Measurements from ENCODE around the gene PINK1.

Gene PINK1

GRCh38 chr1:20684651-20685050 is 51.4 kb downstream of the PINK1 start:
- H3K27ac ChIP-seq (ENCODE audit: low read length), result no peak overlapping the region
- H3K9ac ChIP-seq (ENCODE audit: low read length), result no peak overlapping the region
- H3K27me3 ChIP-seq (ENCODE audit: low read depth, low read length), result 0 out of 2 replicates have a peak, but pooled peaks cover 1% of the 10 kb centered on the region
- H3K79me2 ChIP-seq (ENCODE audit: low read length), result no peaks in the 10 kb centered on the region
- no peak overlapping the region for H3K4me2 ChIP-seq (ENCODE audit: low read length)
- no peaks in the 10 kb centered on the region for H4K20me1 ChIP-seq (ENCODE audit: insufficient read depth, low read length)
- no peak overlapping the region for H2AFZ ChIP-seq (ENCODE audit: low read depth, low read length)
- H3K4me1 ChIP-seq (ENCODE audit: low read length), result no peaks in the 10 kb centered on the region
- TF ChIP-seq CTCF (IDR thresholded peaks at IDR 0.05; ENCODE audit: low read depth, low read length) (no peak), EZH2phosphoT487 (IDR thresholded peaks at IDR 0.05; ENCODE audit: low read depth) (no peak)
- no peaks in the 10 kb centered on the region for H3K36me3 ChIP-seq (replicated peaks; ENCODE audit: low read depth, low read length)
- H3K4me3 ChIP-seq (ENCODE audit: low read length), result no peak overlapping the region
- H3K9me3 ChIP-seq (ENCODE audit: insufficient read depth, low read length), result no peaks in the 10 kb centered on the region

DNA sequence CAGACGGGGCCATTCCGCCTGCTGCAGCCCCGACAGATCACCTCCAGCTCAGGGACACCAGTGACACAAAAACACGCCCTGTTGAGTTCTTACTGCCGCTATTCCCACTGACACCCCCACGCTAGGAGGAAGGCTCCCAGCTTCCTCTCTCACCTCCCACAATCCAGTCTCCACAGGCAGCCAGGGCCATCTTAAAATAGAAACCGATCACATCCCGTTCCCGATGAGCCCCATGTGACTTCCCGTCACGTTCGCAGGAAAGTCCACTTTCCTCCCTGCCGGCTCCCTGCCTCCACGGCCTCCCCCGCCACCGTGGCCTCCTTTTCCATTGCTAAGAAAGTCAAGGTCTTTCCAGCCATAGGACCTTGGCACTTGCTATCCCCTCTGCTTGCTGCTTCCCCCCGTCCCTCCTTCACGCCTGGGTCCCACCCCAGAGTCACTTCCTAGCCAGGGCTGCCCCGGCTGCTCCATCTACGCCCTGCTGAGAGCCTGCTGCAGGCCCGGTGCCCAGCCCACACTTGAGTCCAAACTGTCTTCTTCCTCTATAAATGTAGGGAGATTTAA is 51.9 kb downstream of the PINK1 start:
- H2AFZ ChIP-seq (ENCODE audit: low read depth, low read length), result no peak overlapping the region
- H3K27me3 ChIP-seq (ENCODE audit: low read depth, low read length), result no peaks in the 10 kb centered on the region
- no peaks in the 10 kb centered on the region for H3K4me1 ChIP-seq (ENCODE audit: low read length)
- H3K79me2 ChIP-seq (ENCODE audit: low read length), result no peaks in the 10 kb centered on the region
- H3K4me2 ChIP-seq (ENCODE audit: low read length), result no peak overlapping the region
- no peak overlapping the region for H3K4me3 ChIP-seq (ENCODE audit: low read length)
- no peaks in the 10 kb centered on the region for H3K36me3 ChIP-seq (replicated peaks; ENCODE audit: low read depth, low read length)
- no peak for TF ChIP-seq CTCF (IDR thresholded peaks at IDR 0.05; ENCODE audit: low read depth, low read length)
- no peak for TF ChIP-seq EZH2phosphoT487 (IDR thresholded peaks at IDR 0.05; ENCODE audit: low read depth)
- H3K9ac ChIP-seq (ENCODE audit: low read length), result no peak overlapping the region
- H4K20me1 ChIP-seq (ENCODE audit: insufficient read depth, low read length), result no peaks in the 10 kb centered on the region
- H3K27ac ChIP-seq (ENCODE audit: low read length), result no peak overlapping the region
- no peaks in the 10 kb centered on the region for H3K9me3 ChIP-seq (ENCODE audit: insufficient read depth, low read length)

DNA sequence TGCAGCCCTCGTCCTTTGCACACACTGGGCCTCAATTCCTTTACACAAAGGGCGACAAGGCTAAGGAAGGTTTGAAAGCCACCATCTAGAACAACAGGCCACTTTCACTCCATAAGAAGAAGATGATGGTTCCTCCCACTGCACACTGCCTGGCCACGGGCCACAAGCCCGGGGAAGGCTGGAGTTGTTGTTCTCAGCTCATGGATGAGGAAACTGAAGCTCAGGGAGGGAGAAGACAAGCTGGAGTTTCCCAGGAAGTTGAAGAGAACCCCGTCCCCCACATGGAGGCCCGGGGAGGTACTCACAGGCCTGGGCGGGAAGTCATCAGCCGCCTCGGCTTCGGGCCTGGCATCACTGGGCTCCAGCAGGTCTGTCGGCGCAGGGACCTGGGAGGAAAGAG is 52.5 kb downstream of the PINK1 start:
- Histone ChIP-seq H4K20me1 (ENCODE audit: insufficient read depth, low read length) (no peaks in the 10 kb centered on the region), H3K36me3 (replicated peaks; ENCODE audit: low read depth, low read length) (no peaks in the 10 kb centered on the region), H3K9me3 (ENCODE audit: insufficient read depth, low read length) (no peaks in the 10 kb centered on the region), H3K27ac (ENCODE audit: low read length) (no peak overlapping the region), H3K4me1 (ENCODE audit: low read length) (no peaks in the 10 kb centered on the region), H3K9ac (ENCODE audit: low read length) (no peak overlapping the region), H3K27me3 (ENCODE audit: low read depth, low read length) (no peaks in the 10 kb centered on the region), H3K79me2 (ENCODE audit: low read length) (no peaks in the 10 kb centered on the region), H3K4me2 (ENCODE audit: low read length) (no peak overlapping the region), H2AFZ (ENCODE audit: low read depth, low read length) (no peak overlapping the region), H3K4me3 (ENCODE audit: low read length) (no peak overlapping the region)
- TF ChIP-seq EZH2phosphoT487 (IDR thresholded peaks at IDR 0.05; ENCODE audit: low read depth) (no peak), CTCF (IDR thresholded peaks at IDR 0.05; ENCODE audit: low read depth, low read length) (no peak)

- H3K4me1 ChIP-seq (ENCODE audit: low read length), result no peaks in the 10 kb centered on the region
- no peak overlapping the region for H3K9ac ChIP-seq (ENCODE audit: low read length)
- H3K4me3 ChIP-seq (ENCODE audit: low read length), result no peak overlapping the region
- no peak overlapping the region for H3K27ac ChIP-seq (ENCODE audit: low read length)
- no peaks in the 10 kb centered on the region for H3K79me2 ChIP-seq (ENCODE audit: low read length)
- H4K20me1 ChIP-seq (ENCODE audit: insufficient read depth, low read length), result no peaks in the 10 kb centered on the region
- H3K9me3 ChIP-seq (ENCODE audit: insufficient read depth, low read length), result no peaks in the 10 kb centered on the region
- no peak overlapping the region for H2AFZ ChIP-seq (ENCODE audit: low read depth, low read length)
- H3K27me3 ChIP-seq (ENCODE audit: low read depth, low read length), result no peaks in the 10 kb centered on the region
- no peak overlapping the region for H3K4me2 ChIP-seq (ENCODE audit: low read length)
- TF ChIP-seq CTCF (IDR thresholded peaks at IDR 0.05; ENCODE audit: low read depth, low read length), result no peak
- TF ChIP-seq EZH2phosphoT487 (IDR thresholded peaks at IDR 0.05; ENCODE audit: low read depth), result no peak
- H3K36me3 ChIP-seq (replicated peaks; ENCODE audit: low read depth, low read length), result no peaks in the 10 kb centered on the region
Observed at GRCh38 chr1:20686883-20687725, 53.8 kb downstream of the PINK1 start.
